Measurements from ENCODE around the gene CNNM2.
A peak's percentile ranks its signal among the peaks of the same experiment; 100 is the strongest.
"Not testable (repeated sequence)": the region's sequence is repeated elsewhere in the genome, so short reads cannot be mapped to it uniquely, and the experiment has no call there.

CNNM2 gene

GRCh38 chr10:103042129-103042528, 124.0 kb downstream of the CNNM2 start:
- no peak for DNase-seq

- DNase-seq: no peak
These were observed 124.8 kb downstream of the CNNM2 start for GRCh38 chr10:103042908-103043307.

- no peak for DNase-seq
These were observed 126.9 kb downstream of the CNNM2 start for GRCh38 chr10:103044942-103045489.

- DNase-seq: no peak
These were observed 127.9 kb downstream of the CNNM2 start for GRCh38 chr10:103045961-103046360.

- DNase-seq: no peak
These were observed 129.3 kb downstream of the CNNM2 start for GRCh38 chr10:103047381-103047780.

- no peak for DNase-seq
These were observed 131.1 kb downstream of the CNNM2 start for GRCh38 chr10:103049237-103049636.

GRCh38 chr10:103053659-103054581, 135.8 kb downstream of the CNNM2 start:
- no peak for DNase-seq

GRCh38 chr10:103054621-103055020, 136.5 kb downstream of the CNNM2 start:
- no peak for DNase-seq

- DNase-seq: no peak
These were observed 137.0 kb downstream of the CNNM2 start for GRCh38 chr10:103055105-103055504.

- no peak for DNase-seq
These were observed 139.9 kb downstream of the CNNM2 start for GRCh38 chr10:103058034-103058433.

GRCh38 chr10:103060575-103060974, 142.5 kb downstream of the CNNM2 start:
- DNase-seq: no peak

GRCh38 chr10:103062854-103063590, 144.9 kb downstream of the CNNM2 start:
- no peak for DNase-seq

GRCh38 chr10:103064956-103065355, 146.9 kb downstream of the CNNM2 start:
- DNase-seq: no peak

GRCh38 chr10:103066141-103067098, 148.3 kb downstream of the CNNM2 start:
- no peak for DNase-seq

GRCh38 chr10:103067099-103067477, 149.0 kb downstream of the CNNM2 start:
- not testable (repeated sequence) for DNase-seq

- DNase-seq: no peak
These were observed 149.4 kb downstream of the CNNM2 start for GRCh38 chr10:103067484-103067883.

- DNase-seq: no peak
These were observed 149.9 kb downstream of the CNNM2 start for GRCh38 chr10:103067956-103068355.

GRCh38 chr10:103069453-103070331, 151.6 kb downstream of the CNNM2 start:
- DNase-seq: peak; percentile 43

- no peak for DNase-seq
These were observed 154.2 kb downstream of the CNNM2 start for GRCh38 chr10:103072276-103072675.

- no peak for DNase-seq
These were observed 154.8 kb downstream of the CNNM2 start for GRCh38 chr10:103072891-103073290.

- no peak for DNase-seq
These were observed 158.9 kb downstream of the CNNM2 start for GRCh38 chr10:103077020-103077419.
